Keratinocyte (primary cell): ENCODE measurements around the gene ALLC.

ENCODE experiments used
- EZH2 ChIP-seq: IDR thresholded peaks from one replicate; pipeline ENCODE4 v1.6.1; 2012; ENCODE audit warnings: inconsistent platforms, mild to moderate bottlenecking, low read length, moderate library complexity
- TF ChIP-seq, protein P1 (sequence below), 3 experiments: IDR thresholded peaks in 1 of 3; conservative IDR thresholded peaks in 1 of 3; optimal IDR thresholded peaks in 1 of 3; 2 replicates in 2 of 3; 3 replicates in 1 of 3; pipeline versions ENCODE3 to v1.5.1; 2011; ENCODE audit warnings: low read length in 3 of 3, mild to moderate bottlenecking in 3 of 3, moderate library complexity in 2 of 3, control low read depth in 1 of 3, inconsistent platforms in 1 of 3; ENCODE audit not compliant: insufficient read depth in 2 of 3; ENCODE audit errors: extremely low read depth in 1 of 3

DNA sequence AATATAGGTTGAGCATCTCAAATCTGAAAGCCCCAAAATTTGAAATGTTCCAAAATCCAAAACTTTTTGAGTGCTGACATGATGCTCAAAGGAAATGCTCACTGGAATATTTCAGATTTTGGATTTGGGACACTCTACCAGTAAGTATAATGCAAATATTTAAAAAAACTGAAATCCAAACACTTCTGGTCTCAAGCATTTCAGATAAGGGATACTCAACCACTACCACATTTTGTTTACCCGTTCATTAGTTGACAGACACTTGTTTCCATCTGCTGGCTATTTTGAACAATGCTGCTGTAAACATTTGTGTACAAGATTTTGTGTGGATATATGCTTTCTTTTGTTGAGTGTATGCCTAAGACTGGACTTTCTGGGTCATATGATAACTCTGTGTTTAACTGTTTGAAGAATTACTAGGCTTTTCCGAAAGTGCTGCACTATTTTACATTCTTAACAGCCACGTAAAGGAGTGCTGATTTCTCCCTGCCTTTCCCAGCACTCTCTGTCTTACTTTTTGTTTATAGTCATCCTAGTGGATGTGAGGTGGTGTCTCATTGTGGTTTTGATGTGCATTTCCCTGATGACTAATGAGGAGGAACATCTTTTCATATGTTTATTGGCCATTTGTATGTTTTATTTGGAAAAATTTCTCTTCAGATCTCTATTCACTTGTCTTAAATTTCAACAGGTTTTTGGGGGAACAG, 25.9 kb downstream of the ALLC start:
- TF ChIP-seq, protein P1, sequence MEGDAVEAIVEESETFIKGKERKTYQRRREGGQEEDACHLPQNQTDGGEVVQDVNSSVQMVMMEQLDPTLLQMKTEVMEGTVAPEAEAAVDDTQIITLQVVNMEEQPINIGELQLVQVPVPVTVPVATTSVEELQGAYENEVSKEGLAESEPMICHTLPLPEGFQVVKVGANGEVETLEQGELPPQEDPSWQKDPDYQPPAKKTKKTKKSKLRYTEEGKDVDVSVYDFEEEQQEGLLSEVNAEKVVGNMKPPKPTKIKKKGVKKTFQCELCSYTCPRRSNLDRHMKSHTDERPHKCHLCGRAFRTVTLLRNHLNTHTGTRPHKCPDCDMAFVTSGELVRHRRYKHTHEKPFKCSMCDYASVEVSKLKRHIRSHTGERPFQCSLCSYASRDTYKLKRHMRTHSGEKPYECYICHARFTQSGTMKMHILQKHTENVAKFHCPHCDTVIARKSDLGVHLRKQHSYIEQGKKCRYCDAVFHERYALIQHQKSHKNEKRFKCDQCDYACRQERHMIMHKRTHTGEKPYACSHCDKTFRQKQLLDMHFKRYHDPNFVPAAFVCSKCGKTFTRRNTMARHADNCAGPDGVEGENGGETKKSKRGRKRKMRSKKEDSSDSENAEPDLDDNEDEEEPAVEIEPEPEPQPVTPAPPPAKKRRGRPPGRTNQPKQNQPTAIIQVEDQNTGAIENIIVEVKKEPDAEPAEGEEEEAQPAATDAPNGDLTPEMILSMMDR (optimal IDR thresholded peaks at IDR 0.05 in 1 of 3, IDR thresholded peaks at IDR 0.05 in 1 of 3, conservative IDR thresholded peaks at IDR 0.05 in 1 of 3; ENCODE audit: extremely low read depth in 1 of 3, insufficient read depth in 2 of 3, low read length in 3 of 3) = no peak
- TF ChIP-seq EZH2 = no peak
